HG02798 (cell line): Measurements from ENCODE around the gene LANCL3.
"Not testable (repeated sequence)": the region's sequence is repeated elsewhere in the genome, so short reads cannot be mapped to it uniquely, and the experiment has no call there.

Source experiments
- ATAC-seq: cut with Tn5 transposase; IDR thresholded peaks from one replicate; pipeline ENCODE4 v1.9.1; 2021; ENCODE audit warnings: mild to moderate bottlenecking; ENCODE audit not compliant: unreplicated experiment, poor library complexity

The LANCL3 gene

DNA sequence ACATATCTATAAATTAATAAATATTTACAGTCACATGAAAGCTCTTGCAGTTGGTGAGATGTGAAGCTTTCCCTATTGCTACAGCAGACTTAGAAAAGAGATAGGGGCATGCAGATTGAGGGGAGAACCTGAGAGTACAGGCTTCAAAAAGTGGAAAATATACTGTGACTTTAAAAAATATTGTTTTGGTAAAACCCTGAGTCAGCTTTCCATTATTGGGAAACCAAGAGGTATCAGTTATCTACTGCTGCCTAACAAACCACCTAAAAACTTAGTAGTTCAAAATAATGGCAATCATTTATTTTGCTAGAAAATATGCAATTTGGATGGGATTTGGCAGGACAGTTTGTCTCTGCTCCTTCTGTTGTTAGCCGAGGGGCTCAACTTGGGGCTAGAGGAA lies 38.3 kb downstream of the LANCL3 start:
- no peak for ATAC-seq

DNA sequence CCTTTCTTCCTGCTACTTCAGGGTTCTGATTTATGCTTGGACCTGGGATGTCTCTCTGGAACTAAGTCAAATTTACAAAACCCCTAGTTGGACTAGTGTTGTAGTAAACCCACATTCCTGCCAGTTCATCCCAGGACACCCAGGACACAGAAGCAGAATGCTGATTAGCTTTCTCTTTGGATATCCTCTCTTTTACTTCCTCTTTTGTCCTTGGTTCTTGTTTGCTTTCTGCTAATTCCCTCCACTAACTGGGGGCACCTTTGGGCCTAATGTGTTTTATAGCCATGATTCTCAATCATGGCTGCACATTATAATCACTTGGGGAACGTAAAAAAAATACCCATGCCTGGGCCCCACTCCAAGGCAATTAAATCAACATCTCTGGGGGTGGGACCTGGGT lies 42.5 kb downstream of the LANCL3 start:
- ATAC-seq, result no peak

DNA sequence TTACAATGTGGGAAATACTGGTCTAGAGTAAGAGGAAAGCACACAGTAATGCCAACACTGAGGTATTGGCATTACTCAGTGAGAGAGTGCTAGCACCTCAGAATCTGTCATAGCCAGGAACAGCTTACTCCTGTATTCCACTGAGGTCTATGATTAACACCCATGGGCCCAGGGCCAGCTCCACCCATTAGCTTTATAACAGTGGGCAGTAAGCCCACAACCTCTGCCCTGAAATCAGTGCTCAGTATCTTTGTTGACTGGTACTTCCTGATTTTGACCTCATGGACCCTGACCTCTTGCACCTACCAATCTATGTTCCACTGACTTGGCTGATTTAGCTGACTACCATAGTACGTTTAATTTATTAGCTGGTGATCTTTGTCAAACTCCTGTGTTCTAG lies 56.1 kb downstream of the LANCL3 start:
- no peak for ATAC-seq

DNA sequence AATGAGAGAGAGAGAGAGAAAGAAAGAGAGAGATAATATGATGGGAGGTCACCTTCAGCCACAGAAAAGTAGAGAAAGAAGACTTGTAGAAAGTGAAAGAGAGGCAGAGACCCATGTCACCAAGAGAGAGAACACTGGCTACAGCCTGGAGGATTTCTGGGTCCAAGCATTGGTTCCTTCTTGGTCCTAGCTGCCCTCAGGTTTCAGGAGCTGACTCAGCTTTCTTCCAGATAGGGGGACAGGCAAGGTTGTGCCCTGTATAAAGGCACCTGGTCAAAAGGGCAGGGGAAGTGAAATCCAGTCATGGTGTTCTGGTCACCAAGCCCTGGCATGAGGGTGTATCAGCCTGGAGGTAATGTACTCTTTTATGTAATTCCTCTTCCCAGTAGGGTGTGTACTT lies 66.6 kb downstream of the LANCL3 start:
- no peak for ATAC-seq

DNA sequence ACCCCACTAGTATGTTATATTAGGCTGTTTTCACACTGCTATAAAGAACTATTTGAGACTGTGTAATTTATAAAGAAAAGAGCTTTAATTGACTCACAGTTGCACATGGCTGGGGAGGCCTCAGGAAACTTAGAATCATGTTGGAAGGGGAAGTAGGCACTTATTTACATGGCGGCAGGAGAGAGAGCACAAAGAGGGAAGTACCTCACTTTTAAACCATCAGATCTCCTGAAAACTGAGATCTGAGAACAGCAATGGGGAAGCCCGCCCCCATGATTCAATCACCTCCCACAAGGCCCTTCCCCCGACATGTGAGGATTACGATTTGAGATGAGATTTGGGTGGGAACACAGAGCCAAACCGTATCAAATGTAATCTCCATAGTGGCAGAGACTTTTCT lies 68.7 kb downstream of the LANCL3 start:
- no peak for ATAC-seq

DNA sequence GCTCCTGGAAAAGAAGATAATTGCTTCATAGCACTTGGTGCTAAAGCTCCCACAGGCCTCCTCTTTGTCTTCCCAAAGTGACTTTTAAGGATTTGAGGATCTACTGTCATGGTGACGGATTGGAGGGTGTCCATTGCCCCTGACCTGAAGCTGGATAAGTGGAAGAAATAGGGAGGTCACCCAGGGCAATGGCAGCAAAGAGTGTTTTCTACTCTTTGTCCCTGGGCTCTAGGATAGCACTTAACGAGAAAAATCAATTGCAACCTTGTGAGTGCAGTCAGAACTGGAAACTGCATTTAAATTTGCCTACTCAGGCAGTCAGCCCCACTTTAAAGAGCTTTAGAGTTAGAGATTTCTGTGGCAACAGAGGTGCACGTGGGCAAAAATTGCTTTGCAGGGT lies 70.4 kb downstream of the LANCL3 start:
- ATAC-seq, result no peak

DNA sequence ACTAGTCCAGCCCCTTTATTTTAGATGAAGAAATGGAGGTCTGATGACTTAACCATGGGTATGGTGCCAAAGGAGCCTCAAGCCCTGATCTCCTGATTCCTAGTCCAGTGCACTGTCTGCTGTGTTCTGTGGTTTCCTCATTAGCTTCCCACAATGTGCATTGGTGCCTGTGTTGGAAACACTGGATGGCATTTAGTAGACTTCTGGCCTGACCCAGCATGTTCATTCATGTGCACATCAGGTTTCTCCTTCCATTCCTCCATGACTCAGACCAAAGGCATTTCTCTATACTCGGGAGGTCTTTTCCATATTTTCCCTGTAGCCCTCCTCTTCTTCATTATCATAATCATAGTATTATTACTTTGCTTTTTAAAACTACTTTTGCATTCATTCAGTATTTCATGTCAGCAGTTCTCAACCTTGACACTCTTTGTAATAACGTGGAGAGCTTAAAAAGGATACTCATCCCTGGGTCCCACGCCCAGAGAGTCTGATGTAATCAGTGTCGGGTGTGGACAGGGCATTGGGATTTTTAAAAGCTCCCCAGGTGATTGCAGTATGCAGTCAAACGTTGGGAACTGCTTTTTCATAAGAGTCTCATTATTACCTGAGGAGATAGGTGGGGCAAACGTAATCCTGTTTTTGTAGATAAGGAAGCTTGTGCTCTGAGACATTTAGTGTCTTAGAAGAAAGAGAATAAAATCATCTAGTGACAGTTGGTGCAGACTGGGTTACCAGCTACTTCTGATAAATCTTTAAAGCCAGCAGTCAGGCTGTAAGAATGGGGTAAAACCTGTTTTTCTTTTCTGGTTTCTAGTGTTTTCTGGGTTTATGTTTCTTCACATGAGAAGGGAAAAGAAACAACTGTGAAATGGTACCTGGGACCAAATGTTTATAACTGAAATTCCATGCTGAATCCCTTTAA lies 73.2 kb downstream of the LANCL3 start:
- no peak for ATAC-seq

DNA sequence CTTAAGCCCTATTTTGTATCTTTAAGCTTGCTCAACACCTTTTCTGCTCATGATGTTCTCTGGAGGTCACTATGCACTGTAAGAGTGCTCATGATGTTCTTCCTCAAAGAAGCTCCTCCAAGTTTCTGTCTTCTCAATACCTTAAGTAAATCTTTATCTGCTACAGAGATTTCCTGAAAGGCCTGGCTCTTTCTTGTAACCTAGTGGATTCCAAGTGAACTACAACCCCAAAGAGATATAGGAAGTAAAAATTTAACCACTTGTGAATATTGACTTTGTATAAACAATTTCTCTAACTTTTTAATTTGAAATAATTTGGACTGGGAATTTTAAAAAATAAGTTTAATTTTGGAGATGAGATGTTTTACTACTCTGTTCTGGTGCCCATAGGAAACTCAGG lies 74.8 kb downstream of the LANCL3 start:
- no peak for ATAC-seq

DNA sequence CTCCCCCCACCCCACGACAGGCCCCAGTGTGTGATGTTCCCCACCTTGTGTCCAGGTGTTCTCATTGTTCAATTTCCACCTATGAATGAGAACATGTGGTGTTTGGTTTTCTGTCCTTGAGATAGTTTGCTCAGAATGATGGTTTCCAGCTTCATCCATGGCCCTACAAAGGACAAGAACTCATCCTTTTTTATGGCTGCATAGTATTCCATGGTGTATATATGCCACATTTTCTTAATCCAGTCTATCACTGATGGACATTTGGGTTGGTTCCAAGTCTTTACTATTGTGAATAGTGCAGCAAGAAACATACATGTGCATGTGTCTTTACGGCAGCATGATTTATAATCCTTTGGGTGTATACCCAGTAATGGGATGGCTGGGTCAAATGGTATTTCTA lies 79.4 kb downstream of the LANCL3 start:
- not testable (repeated sequence) for ATAC-seq

DNA sequence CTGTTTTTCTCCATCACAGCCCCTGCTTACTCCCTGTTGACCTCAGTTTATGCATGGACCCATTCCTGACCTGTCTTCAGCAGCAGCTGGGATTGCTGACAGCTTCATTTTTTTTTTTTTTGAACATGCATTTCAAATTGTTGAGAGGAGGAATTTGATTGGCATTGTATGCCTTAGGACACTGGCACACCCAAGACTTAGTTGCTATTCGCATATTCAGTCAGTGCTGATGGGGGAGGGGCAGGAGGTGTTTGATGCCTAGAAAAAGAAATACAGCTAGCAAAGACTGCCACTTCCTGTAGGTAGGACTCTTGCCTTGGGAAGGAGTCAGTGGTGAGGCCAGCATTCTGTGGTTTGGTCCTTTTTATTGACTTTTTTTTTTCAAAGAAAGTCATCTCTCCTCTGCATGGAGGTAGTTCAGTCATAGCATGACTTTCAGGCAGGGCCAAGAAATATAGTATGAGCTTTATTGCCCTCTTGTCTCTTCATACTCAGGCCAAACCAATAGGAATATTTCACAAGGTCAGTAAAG lies 80.5 kb downstream of the LANCL3 start:
- ATAC-seq, result no peak

DNA sequence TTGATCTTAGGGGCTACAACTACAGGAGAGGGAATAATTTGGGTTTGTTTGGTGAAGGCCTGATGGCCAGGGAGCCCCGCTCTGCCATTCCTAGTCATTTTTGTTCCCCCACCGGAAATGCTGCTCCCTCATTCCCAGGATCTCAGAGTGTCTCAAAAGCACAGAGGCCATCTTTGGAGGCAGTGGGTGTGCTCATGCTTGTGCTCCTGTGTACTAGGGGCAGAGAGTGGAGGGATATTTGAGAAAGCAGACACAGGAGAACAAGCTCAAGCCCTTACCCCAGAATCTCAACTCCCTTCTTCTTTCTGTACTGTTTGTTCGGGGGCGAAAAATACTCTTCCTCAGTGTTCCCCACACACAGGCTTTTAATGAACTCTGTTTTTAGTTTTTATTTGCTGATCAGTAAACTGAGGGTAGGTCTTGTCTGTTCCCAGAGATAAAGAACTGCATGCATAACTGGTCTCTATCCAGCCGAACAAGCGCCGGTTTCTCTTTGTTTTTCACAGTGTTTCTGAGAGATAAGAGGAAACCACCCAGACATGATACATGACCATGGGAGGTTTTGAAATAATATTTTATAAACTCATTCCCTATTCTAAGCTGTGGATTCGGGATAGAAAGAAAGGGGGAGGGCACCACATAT lies 81.2 kb downstream of the LANCL3 start:
- no peak for ATAC-seq

DNA sequence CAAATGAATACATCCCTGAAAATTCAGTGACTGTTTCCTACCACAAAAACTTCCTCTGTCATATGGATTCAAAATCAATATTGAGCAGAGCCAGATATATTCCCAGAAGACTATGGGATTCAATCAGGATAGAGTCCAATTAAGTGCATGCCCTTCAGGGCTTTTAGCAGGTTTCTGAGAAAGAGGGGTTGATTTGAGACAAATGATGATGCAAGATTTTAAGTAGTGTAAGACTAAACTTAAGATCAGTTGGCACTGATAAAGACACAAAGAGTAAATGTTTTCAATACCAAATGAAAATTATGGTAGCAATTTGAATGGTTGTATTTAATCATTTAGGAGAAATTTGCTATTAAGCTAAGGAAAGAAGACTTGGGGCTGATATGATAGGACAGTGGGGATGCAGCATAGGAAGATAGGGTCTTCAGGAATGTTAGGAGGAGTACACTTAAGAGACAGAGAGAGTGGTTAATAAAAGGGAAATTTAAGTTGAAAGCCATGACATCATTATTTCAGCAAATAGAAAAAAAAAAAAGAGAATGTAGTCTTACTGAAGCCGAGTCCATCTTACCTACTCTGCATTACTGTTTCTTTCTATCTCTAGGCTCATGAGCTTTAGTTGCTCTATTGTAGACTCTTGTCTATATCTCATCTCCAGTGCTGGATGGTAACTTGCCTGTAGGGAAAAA lies 82.1 kb downstream of the LANCL3 start:
- ATAC-seq, result no peak

DNA sequence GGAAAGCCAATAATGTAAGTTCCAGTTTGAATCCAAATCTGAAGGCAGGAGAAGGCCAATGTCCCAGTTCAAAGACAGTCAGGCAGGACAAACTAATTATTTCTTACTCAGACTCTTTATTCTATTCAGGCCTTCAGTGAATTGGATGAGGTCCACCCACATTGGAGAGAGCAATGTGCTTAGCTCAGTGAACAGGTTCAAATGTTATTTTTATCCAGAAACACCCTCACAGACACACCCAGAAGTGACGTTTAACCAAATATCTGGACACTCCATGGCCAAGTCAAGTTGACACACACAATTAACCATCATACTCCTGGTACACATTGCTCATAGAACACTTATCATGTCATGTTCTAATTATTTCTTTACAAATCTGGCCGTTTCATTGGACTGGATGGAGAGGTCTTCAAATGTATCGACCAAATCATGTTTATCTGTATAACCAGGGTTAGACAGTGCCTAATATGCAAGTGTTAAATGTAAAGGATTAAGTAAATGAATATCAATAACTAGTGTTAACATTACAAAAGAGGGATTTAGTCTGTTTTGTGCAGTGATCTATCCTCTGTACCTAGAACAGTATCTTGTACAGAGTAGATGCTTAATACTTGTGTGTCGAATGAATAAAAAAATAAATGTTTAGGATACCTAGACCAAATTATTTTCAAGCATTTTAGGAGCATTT lies 87.0 kb downstream of the LANCL3 start:
- ATAC-seq, result no peak

DNA sequence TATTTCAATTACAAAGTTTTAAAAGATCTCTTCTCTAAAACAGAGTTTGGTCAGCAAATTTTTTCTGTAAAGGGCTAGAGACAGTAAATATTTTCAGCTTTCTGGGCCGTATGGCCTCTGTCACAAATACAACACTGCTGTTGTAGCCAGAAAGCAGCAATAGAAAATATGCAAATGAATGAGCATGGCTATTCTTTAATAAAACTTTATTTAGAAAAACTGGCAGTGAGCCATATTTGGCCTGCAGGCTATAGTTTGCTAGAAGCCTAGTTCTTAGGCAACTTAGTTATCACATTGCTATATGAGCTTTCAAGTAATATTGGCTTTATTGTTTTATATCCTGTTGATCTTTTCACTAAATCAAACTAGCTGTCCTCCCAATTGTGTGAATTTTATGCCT lies 87.6 kb downstream of the LANCL3 start:
- no peak for ATAC-seq

DNA sequence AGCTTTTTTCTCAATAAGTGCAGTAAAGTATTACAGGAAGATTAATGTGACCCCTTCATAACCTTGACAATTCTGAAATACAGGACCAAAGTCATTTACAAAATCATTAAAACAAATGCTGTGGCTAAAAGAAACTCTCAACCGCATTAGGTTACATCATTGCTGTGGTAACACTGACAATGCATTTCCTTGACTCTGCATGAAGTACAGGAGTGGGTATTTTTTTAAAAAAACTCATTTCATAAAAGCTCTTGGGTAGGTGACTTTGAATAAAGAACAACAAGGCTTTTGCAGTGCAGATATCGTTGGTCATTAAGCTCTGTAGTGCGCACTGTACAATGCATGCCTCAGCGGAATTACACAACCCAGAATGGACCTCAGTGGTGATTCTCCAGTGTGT lies 90.7 kb downstream of the LANCL3 start:
- no peak for ATAC-seq

DNA sequence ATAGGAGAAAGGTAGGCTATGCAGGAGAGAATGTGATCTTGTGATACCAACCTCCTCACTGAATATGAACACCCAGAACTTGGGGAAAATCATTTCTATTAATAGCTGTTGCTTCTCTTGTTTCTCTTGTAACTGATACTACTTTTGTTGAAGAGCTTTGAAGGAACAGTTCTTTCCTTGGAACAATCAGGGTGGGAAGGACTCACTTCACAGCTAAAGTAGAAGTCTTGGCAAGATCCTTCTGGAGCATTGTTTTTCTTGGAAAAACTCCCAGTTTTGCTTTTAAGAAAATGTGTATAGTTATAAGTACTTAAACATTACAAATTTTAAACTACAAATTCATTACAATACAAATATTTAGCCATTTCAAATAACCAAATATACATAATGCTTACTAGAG lies 95.1 kb downstream of the LANCL3 start:
- no peak for ATAC-seq

DNA sequence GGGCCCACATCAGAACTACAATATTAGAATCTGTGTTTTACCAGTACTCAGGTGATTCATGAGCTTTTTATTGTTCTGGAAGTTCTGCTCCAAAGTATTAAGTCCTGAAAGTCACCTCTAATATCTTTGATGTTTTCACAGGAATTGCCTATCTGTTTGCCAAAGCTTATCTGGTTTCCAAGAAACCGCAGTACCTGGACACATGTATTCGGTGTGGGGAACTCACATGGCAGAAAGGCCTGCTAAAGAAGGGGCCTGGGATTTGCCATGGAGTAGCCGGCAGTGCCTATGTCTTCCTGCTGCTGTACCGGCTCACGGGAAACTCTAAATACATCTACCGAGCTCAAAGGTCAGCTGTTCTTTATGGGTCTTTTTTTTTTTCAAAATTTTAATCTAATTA lies 95.7 kb downstream of the LANCL3 start:
- ATAC-seq, result no peak

DNA sequence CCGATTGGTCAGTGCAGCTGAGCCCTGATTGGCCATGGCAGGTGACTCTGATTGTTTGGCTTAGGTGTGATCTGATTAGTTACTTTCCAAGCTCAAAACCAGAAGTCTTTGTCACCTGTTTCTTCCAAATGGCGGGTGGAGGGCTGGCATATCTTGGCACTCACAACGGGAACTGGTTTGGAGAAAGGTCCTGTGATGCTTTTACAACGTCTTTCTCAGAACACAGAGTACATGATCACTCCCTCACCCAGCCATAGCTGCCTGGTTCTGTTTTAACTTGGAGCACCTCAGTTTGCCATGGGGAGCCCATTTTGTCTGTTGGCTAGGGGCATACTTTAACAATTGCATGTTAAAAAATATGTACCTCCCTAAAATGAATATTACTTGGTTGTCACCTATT lies 101.1 kb downstream of the LANCL3 start:
- no peak for ATAC-seq

DNA sequence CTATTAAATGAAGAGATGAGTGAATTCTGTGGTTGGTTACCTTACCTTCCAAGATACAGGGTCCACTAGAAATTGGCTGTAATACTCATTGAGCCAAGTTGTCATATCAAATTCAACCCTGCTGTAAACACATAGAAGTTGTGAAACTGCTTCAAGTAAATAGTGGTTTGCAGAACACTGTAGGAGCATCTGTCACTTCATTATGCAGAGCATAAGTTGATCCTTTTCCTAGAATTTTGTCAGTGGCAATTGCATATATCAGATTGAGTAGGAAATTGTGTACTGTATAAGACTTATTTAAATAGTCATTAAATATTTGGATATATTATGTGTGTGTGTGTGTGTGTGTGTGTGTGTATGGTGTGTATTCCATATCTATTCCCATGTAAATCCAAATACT lies 105.3 kb downstream of the LANCL3 start:
- no peak for ATAC-seq

DNA sequence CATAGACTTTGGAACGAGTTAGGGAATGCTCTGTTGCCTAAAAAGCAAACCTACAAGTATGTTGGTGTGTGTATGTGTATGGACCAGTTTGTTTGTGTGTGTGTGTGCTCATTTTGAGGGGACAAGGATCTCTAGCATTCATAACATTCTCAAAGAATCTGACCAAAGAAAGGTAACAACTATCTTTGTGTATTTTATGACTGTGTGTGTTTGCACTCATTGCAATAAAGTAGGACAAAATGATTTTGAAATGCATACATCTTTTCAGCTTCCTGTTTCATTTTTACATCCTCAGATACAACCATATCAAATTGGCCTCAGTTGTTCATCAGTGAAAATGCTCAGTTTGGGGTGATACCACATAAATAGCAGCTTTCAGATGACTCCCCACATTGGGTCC lies 105.8 kb downstream of the LANCL3 start:
- no peak for ATAC-seq

DNA sequence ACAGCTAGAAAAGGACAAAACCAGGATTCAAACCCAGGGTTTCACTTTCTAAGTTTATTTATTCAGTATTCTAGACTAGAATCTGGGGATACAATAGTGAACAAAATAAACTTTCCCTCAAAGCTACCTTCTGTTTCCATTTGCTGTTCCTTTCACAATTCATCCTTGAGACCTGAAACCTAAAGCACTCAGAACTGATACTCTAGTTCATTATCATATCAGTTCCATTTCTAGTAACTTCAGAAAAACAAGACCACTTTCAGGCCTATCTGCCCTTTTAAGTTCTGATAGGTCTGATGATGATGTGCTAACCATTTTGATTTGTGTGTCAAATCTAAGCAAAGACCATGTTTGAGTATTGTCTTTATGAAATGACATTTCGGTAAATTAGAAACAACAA lies 106.3 kb downstream of the LANCL3 start:
- peak; percentile 76 for ATAC-seq
